Panc1 (cell line): ENCODE measurements around the gene PSMC1.

ENCODE experiments used
- CTCF ChIP-seq: fragments of 450-650 bp; IDR thresholded peaks from 2 replicates; pipeline ENCODE4 v1.5.1; 2017; ENCODE audit warnings: mild to moderate bottlenecking
- SIN3A ChIP-seq: IDR thresholded peaks from 2 replicates; pipeline ENCODE4 v1.6.1; 2012; ENCODE audit warnings: low read depth, mild to moderate bottlenecking, low read length, moderate library complexity, borderline replicate concordance; ENCODE audit not compliant: insufficient read depth

GRCh38 chr14:90268420-90268819 lies 12.1 kb downstream of the PSMC1 start:
- TF ChIP-seq CTCF (no peak), SIN3A (no peak)
